H1 (cell line): ENCODE measurements around the gene IFITM10.

Experiments used
- CHD2 ChIP-seq: IDR thresholded peaks from 2 replicates; pipeline ENCODE4 v1.6.1; 2012; ENCODE audit warnings: low read length, improper control_type of control experiment
- CREB1 ChIP-seq: IDR thresholded peaks from 2 replicates; pipeline ENCODE4 v1.6.1; 2012; ENCODE audit warnings: inconsistent platforms
- HDAC6 ChIP-seq: IDR thresholded peaks from one replicate; pipeline ENCODE4 v1.7.1; 2012; ENCODE audit warnings: low read depth, mild to moderate bottlenecking, inconsistent platforms, low read length, moderate library complexity
- PHF8 ChIP-seq: fragments of 200-600 bp; sonication (generic); conservative IDR thresholded peaks from 2 replicates; pipeline ENCODE4 v1.7.1; 2012; ENCODE audit warnings: low read depth, mild to moderate bottlenecking, inconsistent platforms, low read length, moderate library complexity
- POLR2A ChIP-seq, 2 experiments: IDR thresholded peaks; 1 replicate in 1 of 2; 2 replicates in 1 of 2; pipeline ENCODE4 v1.6.1; 2011; ENCODE audit warnings: low read depth in 2 of 2, low read length in 2 of 2, mild to moderate bottlenecking in 2 of 2; ENCODE audit errors: control extremely low read depth in 1 of 2
- SUZ12 ChIP-seq: fragments of 200-600 bp; sonication (generic); IDR thresholded peaks from 2 replicates; pipeline ENCODE4 v1.6.1; 2012; ENCODE audit warnings: mild to moderate bottlenecking, inconsistent platforms, low read length, moderate library complexity, mixed read lengths
- ZNF274 ChIP-seq: IDR thresholded peaks from 2 replicates; pipeline ENCODE4 v1.7.0; 2012; ENCODE audit warnings: low read length, borderline replicate concordance; ENCODE audit errors: extremely low read depth
- TF ChIP-seq, protein P1 (sequence below), 3 experiments: IDR thresholded peaks; 1 replicate in 2 of 3; 2 replicates in 1 of 3; pipeline versions ENCODE4 v1.5.1 to v1.6.1; 2011; ENCODE audit warnings: low read length in 3 of 3, mild to moderate bottlenecking in 3 of 3, inconsistent platforms in 2 of 3, low read depth in 1 of 3, moderate library complexity in 1 of 3; ENCODE audit not compliant: insufficient read depth in 1 of 3; ENCODE audit errors: control extremely low read depth in 1 of 3
- TF ChIP-seq, protein P2 (sequence below): IDR thresholded peaks from 2 replicates; pipeline ENCODE4 v1.6.1; 2012; ENCODE audit warnings: inconsistent platforms

DNA sequence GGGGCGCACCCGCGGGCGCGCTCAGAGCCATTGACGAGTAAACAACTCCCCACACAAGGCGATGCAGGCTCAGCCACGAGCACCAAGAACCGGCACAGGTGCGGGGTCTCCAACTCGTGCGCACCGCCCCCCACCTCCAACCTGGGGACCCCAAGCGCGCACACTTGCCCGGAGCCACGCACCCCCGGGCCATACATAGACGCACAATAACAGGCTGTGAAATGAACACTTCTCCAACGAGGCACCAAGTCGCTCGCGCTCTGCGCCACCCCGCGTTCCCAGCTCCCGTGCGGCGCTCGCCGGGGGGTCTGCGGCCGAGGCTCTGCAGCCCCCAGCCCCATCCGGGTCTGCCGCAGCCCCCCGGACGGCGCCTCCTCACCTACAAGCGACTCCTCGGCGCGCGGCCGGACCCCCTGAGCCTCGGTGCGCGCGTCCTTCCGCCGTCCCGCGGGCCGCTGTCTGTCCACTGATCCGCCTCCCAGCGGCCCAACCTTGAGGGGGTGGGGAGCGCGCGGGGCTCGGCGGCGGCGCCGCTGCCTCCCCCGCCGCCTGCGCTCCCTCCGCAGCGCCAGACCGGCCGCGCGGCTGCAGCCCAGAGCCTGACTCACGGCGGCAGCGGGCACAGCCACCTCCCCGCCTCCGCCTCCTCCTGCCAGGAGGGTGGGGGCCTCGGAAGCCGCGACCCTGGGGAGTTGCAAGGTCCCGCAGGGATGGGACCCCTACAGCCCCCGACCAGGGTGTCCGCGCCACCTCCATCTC is 1.6 kb downstream of the IFITM10 start:
- peak; percentile 78 for TF ChIP-seq SUZ12
- TF ChIP-seq, protein P1, sequence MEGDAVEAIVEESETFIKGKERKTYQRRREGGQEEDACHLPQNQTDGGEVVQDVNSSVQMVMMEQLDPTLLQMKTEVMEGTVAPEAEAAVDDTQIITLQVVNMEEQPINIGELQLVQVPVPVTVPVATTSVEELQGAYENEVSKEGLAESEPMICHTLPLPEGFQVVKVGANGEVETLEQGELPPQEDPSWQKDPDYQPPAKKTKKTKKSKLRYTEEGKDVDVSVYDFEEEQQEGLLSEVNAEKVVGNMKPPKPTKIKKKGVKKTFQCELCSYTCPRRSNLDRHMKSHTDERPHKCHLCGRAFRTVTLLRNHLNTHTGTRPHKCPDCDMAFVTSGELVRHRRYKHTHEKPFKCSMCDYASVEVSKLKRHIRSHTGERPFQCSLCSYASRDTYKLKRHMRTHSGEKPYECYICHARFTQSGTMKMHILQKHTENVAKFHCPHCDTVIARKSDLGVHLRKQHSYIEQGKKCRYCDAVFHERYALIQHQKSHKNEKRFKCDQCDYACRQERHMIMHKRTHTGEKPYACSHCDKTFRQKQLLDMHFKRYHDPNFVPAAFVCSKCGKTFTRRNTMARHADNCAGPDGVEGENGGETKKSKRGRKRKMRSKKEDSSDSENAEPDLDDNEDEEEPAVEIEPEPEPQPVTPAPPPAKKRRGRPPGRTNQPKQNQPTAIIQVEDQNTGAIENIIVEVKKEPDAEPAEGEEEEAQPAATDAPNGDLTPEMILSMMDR (IDR thresholded peaks at IDR 0.05; ENCODE audit: control extremely low read depth in 1 of 3, insufficient read depth in 1 of 3, low read depth in 1 of 3, low read length in 3 of 3), result no peak
- no peak for TF ChIP-seq ZNF274
- no peak for TF ChIP-seq CHD2
- TF ChIP-seq POLR2A (IDR thresholded peaks at IDR 0.05; ENCODE audit: control extremely low read depth in 1 of 2, low read depth in 2 of 2, low read length in 2 of 2), result no peak
- TF ChIP-seq HDAC6, result no peak
- TF ChIP-seq, protein P2, sequence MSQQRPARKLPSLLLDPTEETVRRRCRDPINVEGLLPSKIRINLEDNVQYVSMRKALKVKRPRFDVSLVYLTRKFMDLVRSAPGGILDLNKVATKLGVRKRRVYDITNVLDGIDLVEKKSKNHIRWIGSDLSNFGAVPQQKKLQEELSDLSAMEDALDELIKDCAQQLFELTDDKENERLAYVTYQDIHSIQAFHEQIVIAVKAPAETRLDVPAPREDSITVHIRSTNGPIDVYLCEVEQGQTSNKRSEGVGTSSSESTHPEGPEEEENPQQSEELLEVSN, result no peak
- no peak for TF ChIP-seq PHF8
- no peak for TF ChIP-seq CREB1
